ENCODE measurements around the gene AUTS2. TPM values are rescaled to one million over a fixed set of nuclear protein-coding genes. Genes with fewer than 3 reads are reported as not detected.

Gene AUTS2
- total and polyA plus RNA-seq, 10 donors, result 6.1 to 54.8 (median 29.1) TPM

- intact Hi-C loops (cut with DNase I; ENCODE audit: low total_unique reads), result no loop called here
- DNase-seq, result no peak
- Histone ChIP-seq H3K27me3 (replicated peaks in 1 of 7) (no peaks in the 10 kb centered on the region), H3K27ac (no peak overlapping the region), H3K36me3 (no peaks in the 10 kb centered on the region), H3K4me1 (peaks cover 0 to 16% (median 8%) of the 10 kb centered on the region in 6 donors), H3K9me3 (no peaks in the 10 kb centered on the region), H3K4me3 (no peak overlapping the region)
- TF ChIP-seq POLR2A (IDR thresholded peaks at IDR 0.05) (no peak), POLR2AphosphoS5 (IDR thresholded peaks at IDR 0.05) (no peak), CTCF (IDR thresholded peaks at IDR 0.05 in 8 of 11, conservative IDR thresholded peaks at IDR 0.05 in 3 of 11) (no peak)
- 69 to 89% (median 70%) methylated on average over 7 of the region's 7 CpGs for WGBS, 5 donors
Measured at GRCh38 chr7:69651101-69651590, 52.9 kb downstream of the AUTS2 start.

DNA sequence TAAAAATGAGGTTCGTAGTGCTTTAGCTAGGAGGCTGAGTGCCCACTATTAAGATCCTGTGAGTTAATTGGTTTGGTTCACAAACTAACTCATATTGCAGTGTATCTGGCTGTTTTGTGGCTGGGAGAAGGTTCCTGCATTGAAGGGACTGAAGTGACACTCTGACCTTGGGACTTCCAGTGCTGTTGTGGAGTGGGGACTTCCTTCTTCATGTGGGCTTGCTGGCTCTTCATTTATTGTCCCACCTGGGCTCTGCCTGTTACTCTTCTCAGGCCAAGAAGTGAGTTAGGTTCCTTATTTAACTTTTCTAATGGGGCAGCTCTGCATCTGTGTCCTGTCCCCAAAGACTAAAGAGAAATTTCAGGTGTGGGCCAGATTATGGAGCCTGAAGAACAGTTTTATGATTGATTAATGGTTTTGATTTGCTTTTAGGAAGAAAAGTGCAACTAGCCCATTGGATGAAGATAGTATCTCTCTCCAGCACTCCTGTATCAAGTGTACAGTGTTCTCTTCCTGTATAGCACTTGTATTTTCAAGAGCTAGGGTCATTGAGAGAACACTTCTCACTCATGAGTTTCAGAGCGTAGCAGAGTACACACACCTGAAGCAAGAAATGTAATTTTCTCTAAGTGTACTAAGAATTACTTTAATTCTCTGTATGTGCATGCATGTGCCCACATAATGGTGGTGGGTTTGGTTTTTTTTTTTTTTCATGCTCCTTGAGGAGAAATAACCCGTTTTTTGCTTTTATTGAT is 54.8 kb downstream of the AUTS2 start:
- no peak for DNase-seq
- Histone ChIP-seq H3K27ac (no peak overlapping the region), H3K9me3 (no peaks in the 10 kb centered on the region), H3K4me3 (no peak overlapping the region), H3K36me3 (no peaks in the 10 kb centered on the region), H3K27me3 (replicated peaks in 1 of 7) (no peaks in the 10 kb centered on the region), H3K4me1 (peaks cover 0 to 16% (median 8%) of the 10 kb centered on the region in 6 donors)
- TF ChIP-seq POLR2A (IDR thresholded peaks at IDR 0.05) (no peak), CTCF (IDR thresholded peaks at IDR 0.05 in 8 of 11, conservative IDR thresholded peaks at IDR 0.05 in 3 of 11) (no peak), POLR2AphosphoS5 (IDR thresholded peaks at IDR 0.05) (no peak)
- 83 to 94% (median 89%) methylated on average over 3 of the region's 3 CpGs for WGBS, 5 donors
- intact Hi-C loops (cut with DNase I; ENCODE audit: low total_unique reads), result no loop called here

GRCh38 chr7:69653806-69654205 is 55.5 kb downstream of the AUTS2 start:
- intact Hi-C loops (cut with DNase I; ENCODE audit: low total_unique reads), result no loop called here
- Histone ChIP-seq H3K4me1 (peaks cover 0 to 16% (median 8%) of the 10 kb centered on the region in 6 donors), H3K27ac (no peak overlapping the region), H3K36me3 (no peaks in the 10 kb centered on the region), H3K27me3 (replicated peaks in 1 of 7) (no peaks in the 10 kb centered on the region), H3K9me3 (no peaks in the 10 kb centered on the region), H3K4me3 (no peak overlapping the region)
- no peak for DNase-seq
- TF ChIP-seq POLR2AphosphoS5 (IDR thresholded peaks at IDR 0.05), result no peak
- no peak for TF ChIP-seq CTCF (IDR thresholded peaks at IDR 0.05 in 8 of 11, conservative IDR thresholded peaks at IDR 0.05 in 3 of 11)
- no peak for TF ChIP-seq POLR2A (IDR thresholded peaks at IDR 0.05)
- WGBS, 5 donors, result 89 to 93% (median 92%) methylated on average over 2 of the region's 2 CpGs

DNA sequence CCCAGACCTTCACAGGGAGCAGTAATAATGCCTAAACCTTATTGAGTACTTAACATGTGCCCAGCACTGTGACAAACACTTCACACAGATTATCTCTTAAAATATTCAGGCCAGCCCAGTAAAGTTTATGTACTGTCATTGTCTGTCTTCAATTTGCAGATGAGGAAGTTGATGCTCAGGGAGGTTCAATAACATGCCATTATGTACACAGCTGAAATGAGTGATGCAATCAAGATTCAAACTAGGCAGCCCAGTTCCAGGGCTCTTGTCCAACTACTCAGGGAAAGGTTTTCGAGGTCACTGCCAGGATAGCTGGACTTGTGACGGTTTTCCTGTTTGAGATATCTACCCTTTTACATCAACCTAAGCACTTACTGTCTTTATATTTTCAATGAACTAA is 56.1 kb downstream of the AUTS2 start:
- intact Hi-C loops (cut with DNase I; ENCODE audit: low total_unique reads), result no loop called here
- no peak overlapping the region for H3K4me3 ChIP-seq
- DNase-seq, result no peak
- H3K9me3 ChIP-seq, result no peaks in the 10 kb centered on the region
- H3K27ac ChIP-seq, result no peak overlapping the region
- no peaks in the 10 kb centered on the region for H3K27me3 ChIP-seq (replicated peaks in 1 of 7)
- TF ChIP-seq POLR2AphosphoS5 (IDR thresholded peaks at IDR 0.05) (no peak), POLR2A (IDR thresholded peaks at IDR 0.05) (no peak), CTCF (IDR thresholded peaks at IDR 0.05 in 8 of 11, conservative IDR thresholded peaks at IDR 0.05 in 3 of 11) (no peak)
- no peaks in the 10 kb centered on the region for H3K36me3 ChIP-seq
- 25 to 62% (median 47%) methylated on average over 2 of the region's 2 CpGs for WGBS, 5 donors
- peaks cover 0 to 16% (median 8%) of the 10 kb centered on the region in 6 donors for H3K4me1 ChIP-seq

All from spleen (tissue), 11 donors.